K562 (cell line): ENCODE results near the gene DNAH17.

ENCODE experiments used
- EZH2 ChIP-seq: IDR thresholded peaks from 2 replicates; pipeline ENCODE4 v1.6.1; 2012; ENCODE audit warnings: low read depth, mild to moderate bottlenecking, inconsistent platforms, low read length, borderline replicate concordance
- NFIC ChIP-seq: fragments of 450-650 bp; IDR thresholded peaks from 2 replicates; pipeline ENCODE4 v1.6.1; 2017; ENCODE audit warnings: mild to moderate bottlenecking, inconsistent platforms

DNA sequence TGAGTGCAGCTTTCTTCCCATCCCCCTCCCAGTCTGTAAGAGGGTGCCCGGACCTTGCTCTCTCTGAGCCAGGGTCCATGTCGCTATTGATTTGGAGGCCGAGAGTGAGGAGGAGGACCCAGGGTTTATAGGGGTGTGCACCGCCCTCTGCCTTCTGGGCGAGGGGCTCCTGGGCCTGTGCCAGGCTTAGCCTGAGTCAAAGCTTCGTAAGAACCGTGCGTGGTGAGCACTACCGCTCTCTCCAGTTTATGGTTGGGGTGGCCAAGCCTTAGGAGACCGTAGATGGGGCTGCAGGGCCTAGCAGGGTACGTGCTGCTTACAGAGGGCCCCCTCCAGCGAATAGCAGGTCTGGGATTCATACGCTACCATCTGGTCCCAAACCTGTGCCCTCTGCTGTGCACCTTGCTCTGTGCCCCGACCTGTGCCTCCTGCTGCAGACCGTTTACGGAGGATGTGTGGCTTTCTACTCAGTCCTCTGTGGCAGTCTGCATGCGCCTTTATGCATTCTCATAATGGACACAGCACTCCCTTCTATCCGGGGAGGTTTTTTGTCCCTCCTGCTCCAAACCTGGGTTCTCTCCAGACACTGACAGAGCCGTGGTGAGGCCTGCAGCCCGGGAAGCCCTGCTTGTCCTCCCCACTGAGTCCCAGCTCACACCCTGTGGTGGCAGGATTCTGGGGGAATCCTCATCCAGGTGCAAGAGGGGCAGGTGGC is 144.0 kb downstream of the DNAH17 start:
- TF ChIP-seq EZH2: no peak
- no peak for TF ChIP-seq NFIC
